Naive B cell (primary cell): ENCODE data around the gene MFAP5. TPM values are rescaled to one million over a fixed set of nuclear protein-coding genes. Genes with fewer than 3 reads are reported as not detected.

Experiments used
- ATAC-seq, 2 donors: fragments of 150-1000 bp; cut with Tn5 transposase; 2 replicates each; pipeline ENCODE4 v1.10.0; 2021; ENCODE audit warnings: low read depth in 2 of 2, mild to moderate bottlenecking in 2 of 2, moderate library complexity in 2 of 2
- DNase-seq: peaks from one replicate; pipeline ENCODE4 v3.0.0; 2022
- H3K27ac Mint-ChIP-seq, 6 donors: one replicate each; pipeline ENCODE4 v1.8.0; 2020 to 2022; ENCODE audit warnings: mild to moderate bottlenecking in 6 of 6, mixed read lengths in 6 of 6, moderate library complexity in 5 of 6, inconsistent platforms in 2 of 6
- H3K27me3 Mint-ChIP-seq, 3 donors: one replicate each; pipeline ENCODE4 v1.8.0; 2021 to 2022; ENCODE audit warnings: mixed read lengths in 3 of 3, mild to moderate bottlenecking in 1 of 3
- H3K36me3 Mint-ChIP-seq, 2 donors: one replicate each; pipeline ENCODE4 v1.8.0; 2020 to 2022; ENCODE audit warnings: mixed read lengths in 2 of 2, inconsistent platforms in 1 of 2, mild to moderate bottlenecking in 1 of 2
- H3K4me1 Mint-ChIP-seq, 3 donors: one replicate each; pipeline ENCODE4 v1.8.0; 2020 to 2022; ENCODE audit warnings: mixed read lengths in 3 of 3, inconsistent platforms in 1 of 3, mild to moderate bottlenecking in 1 of 3, moderate library complexity in 1 of 3
- H3K4me3 Mint-ChIP-seq, 8 donors: one replicate each; pipeline ENCODE4 v1.8.0; 2020 to 2022; ENCODE audit warnings: mild to moderate bottlenecking in 8 of 8, mixed read lengths in 8 of 8, moderate library complexity in 8 of 8, inconsistent platforms in 2 of 8
- H3K9me3 Mint-ChIP-seq, 7 donors: one replicate each; pipeline ENCODE4 v1.8.0; 2020 to 2022; ENCODE audit warnings: mixed read lengths in 7 of 7, mild to moderate bottlenecking in 5 of 7, inconsistent platforms in 2 of 7, moderate library complexity in 1 of 7
- polyA plus RNA-seq, 6 donors: library from polyadenylated mRNA; unstranded; fragments of 300-500 nt; fragmentation: Illumina TruSeq; gene quantifications; one replicate each; pipeline ENCODE4 v1.2.3, GENCODE V29; 2021; ENCODE audit warnings: low read depth in 6 of 6

MFAP5 gene, protein sequence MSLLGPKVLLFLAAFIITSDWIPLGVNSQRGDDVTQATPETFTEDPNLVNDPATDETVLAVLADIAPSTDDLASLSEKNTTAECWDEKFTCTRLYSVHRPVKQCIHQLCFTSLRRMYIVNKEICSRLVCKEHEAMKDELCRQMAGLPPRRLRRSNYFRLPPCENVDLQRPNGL
- polyA plus RNA-seq = not detected

GRCh38 chr12:8662593-8662992, at the start of gene MFAP5:
Gene MFAP5, minus strand, starts transcription at chr12:8662826. Its CDS starts 722 bp downstream, at chr12:8662104.
- Mint-ChIP-seq H3K9me3 (no peaks in the 10 kb centered on the region), H3K27ac (peak within 1 kb of the TSS in 1 of 6 donors; percentile 53), H3K36me3 (no peaks in the 10 kb centered on the region)

GRCh38 chr12:8709124-8709830, 46.7 kb upstream of the MFAP5 start:
- H3K4me1 Mint-ChIP-seq = peaks cover 7 to 25% (median 18%) of the 10 kb centered on the region in 3 donors
- no peaks in the 10 kb centered on the region for H3K27me3 Mint-ChIP-seq
- peak overlapping the region in 4 of 6 donors; percentile 23 to 63 (median 51) for H3K27ac Mint-ChIP-seq
- H3K9me3 Mint-ChIP-seq = no peaks in the 10 kb centered on the region
- ATAC-seq = peak; percentile 70 to 79
- DNase-seq = peak; percentile 27
- no peaks in the 10 kb centered on the region for H3K36me3 Mint-ChIP-seq
- H3K4me3 Mint-ChIP-seq = peak overlapping the region; percentile 53 to 88 (median 76)

More at GRCh38 chr12:8662593-8662992, at the start of gene MFAP5:
- Mint-ChIP-seq H3K4me3 (no peak within 1 kb of the TSS), H3K4me1 (peaks cover 5 to 7% (median 5%) of the 10 kb centered on the region in 3 donors), H3K27me3 (peaks cover 0 to 8% (median 5%) of the 10 kb centered on the region in 3 donors)
- ATAC-seq (no peak), DNase-seq (no peak)

- ATAC-seq = no peak
- H3K4me1 Mint-ChIP-seq = peaks cover 16 to 27% (median 26%) of the 10 kb centered on the region in 3 donors
- no peak overlapping the region for H3K27ac Mint-ChIP-seq
- H3K9me3 Mint-ChIP-seq = no peaks in the 10 kb centered on the region
- H3K4me3 Mint-ChIP-seq = peak overlapping the region in 1 of 8 donors; percentile 48
- H3K27me3 Mint-ChIP-seq = no peaks in the 10 kb centered on the region
- DNase-seq = no peak
- no peaks in the 10 kb centered on the region for H3K36me3 Mint-ChIP-seq
Measured at GRCh38 chr12:8702159-8702558, 39.5 kb upstream of the MFAP5 start.

GRCh38 chr12:8701046-8701660, 38.5 kb upstream of the MFAP5 start:
- peak overlapping the region in 2 of 8 donors; percentile 12 to 61 for H3K4me3 Mint-ChIP-seq
- peak overlapping the region in 1 of 6 donors; percentile 61 for H3K27ac Mint-ChIP-seq

GRCh38 chr12:8699714-8700113, 37.1 kb upstream of the MFAP5 start:
- DNase-seq (no peak), ATAC-seq (no peak)
- Mint-ChIP-seq H3K27me3 (no peaks in the 10 kb centered on the region), H3K27ac (peak overlapping the region; percentile 26 to 97 (median 76)), H3K4me1 (peaks cover 24 to 44% (median 29%) of the 10 kb centered on the region in 3 donors), H3K4me3 (peak overlapping the region; percentile 63 to 91 (median 78)), H3K36me3 (no peaks in the 10 kb centered on the region), H3K9me3 (no peaks in the 10 kb centered on the region)

More at GRCh38 chr12:8701046-8701660, 38.5 kb upstream of the MFAP5 start:
- DNase-seq (no peak), ATAC-seq (no peak)
- Mint-ChIP-seq H3K27me3 (no peaks in the 10 kb centered on the region), H3K9me3 (no peaks in the 10 kb centered on the region), H3K36me3 (no peaks in the 10 kb centered on the region), H3K4me1 (peaks cover 24 to 36% (median 29%) of the 10 kb centered on the region in 3 donors)

DNA sequence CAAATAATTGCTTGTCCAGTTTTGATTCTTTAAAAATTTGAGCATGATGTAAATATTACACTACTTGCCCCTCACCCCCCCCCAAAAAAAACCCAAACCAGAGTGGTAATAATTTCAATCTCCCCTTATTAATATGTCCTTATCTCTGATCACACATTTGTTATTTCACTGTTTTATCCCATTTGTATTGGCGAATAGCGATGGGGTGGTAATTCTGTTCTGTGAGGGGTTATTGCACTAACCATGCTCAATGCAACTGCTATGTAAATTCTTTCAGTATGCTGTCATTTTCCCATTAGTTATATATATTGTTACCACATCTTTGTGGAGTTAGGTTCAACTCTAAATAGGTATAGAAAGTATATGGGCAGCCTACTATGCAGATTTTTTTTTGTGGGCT, 36.3 kb upstream of the MFAP5 start:
- H3K27ac Mint-ChIP-seq = peak overlapping the region; percentile 59 to 94 (median 91)
- peaks cover 24 to 44% (median 29%) of the 10 kb centered on the region in 3 donors for H3K4me1 Mint-ChIP-seq

GRCh38 chr12:8698132-8698851, 35.7 kb upstream of the MFAP5 start:
- H3K4me3 Mint-ChIP-seq = peak overlapping the region; percentile 84 to 98 (median 94)
- H3K27ac Mint-ChIP-seq = peak overlapping the region; percentile 89 to 99 (median 96)
- peaks cover 24 to 46% (median 31%) of the 10 kb centered on the region in 3 donors for H3K4me1 Mint-ChIP-seq
- ATAC-seq = peak; percentile 71 to 73
- peak; percentile 74 for DNase-seq
- H3K9me3 Mint-ChIP-seq = no peaks in the 10 kb centered on the region
- no peaks in the 10 kb centered on the region for H3K36me3 Mint-ChIP-seq
- no peaks in the 10 kb centered on the region for H3K27me3 Mint-ChIP-seq

More for the DNA sequence above, 36.3 kb upstream of the MFAP5 start:
- H3K9me3 Mint-ChIP-seq = no peaks in the 10 kb centered on the region
- peak overlapping the region; percentile 84 to 98 (median 92) for H3K4me3 Mint-ChIP-seq
- DNase-seq (no peak), ATAC-seq (no peak)
- no peaks in the 10 kb centered on the region for H3K36me3 Mint-ChIP-seq
- H3K27me3 Mint-ChIP-seq = no peaks in the 10 kb centered on the region

DNA sequence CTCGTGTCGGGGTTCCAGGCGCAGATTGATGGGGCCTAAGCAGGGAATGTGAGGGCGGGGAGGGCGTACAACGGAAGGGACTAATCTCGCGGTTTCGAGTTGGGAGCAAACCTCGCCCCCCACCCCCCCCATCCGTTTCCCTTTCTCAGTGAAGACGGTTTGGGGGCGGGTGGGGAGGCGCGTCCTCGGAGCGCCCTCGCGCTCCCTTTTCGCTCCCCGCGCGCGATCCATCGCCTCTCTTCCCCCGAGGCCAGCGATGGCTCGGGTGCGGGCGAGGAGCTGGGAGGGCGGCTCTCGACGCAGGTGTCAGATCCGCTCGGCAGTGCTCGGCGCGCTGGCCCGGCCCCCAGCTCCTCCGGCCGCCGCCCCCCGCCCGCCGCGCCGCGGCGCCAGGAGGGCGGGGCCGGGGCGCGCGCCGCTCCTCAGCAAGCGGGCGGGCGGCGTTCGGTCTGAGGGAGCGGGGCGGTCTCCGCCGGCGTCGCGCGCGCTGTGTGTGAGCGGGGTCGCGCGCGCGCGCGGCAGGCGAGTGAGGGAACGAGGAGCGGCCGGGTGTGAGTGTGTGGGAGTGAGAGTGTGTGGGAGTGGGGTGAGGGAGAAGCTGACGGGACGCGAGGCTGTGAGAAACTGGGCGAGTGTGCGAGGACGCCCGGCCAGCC, 35.0 kb upstream of the MFAP5 start, which contains the start of gene RIMKLB:
Gene RIMKLB (plus strand): TSS at position 516 of the 656 bp plus-strand sequence. CDS start 15,876 bp downstream, outside the sequence.
- Mint-ChIP-seq H3K27ac (peak within 1 kb of the TSS; percentile 92 to 99 (median 96)), H3K4me3 (peak within 1 kb of the TSS; percentile 84 to 98 (median 94)), H3K27me3 (no peaks in the 10 kb centered on the region), H3K4me1 (peaks cover 30 to 53% (median 38%) of the 10 kb centered on the region in 3 donors), H3K9me3 (no peaks in the 10 kb centered on the region), H3K36me3 (no peaks in the 10 kb centered on the region)
- peak; percentile 73 to 76 for ATAC-seq
- DNase-seq = peak; percentile 74

GRCh38 chr12:8697120-8697475, 34.5 kb upstream of the MFAP5 start:
- ATAC-seq = peak; percentile 4 to 5
- H3K27ac Mint-ChIP-seq = peak overlapping the region; percentile 61 to 97 (median 94)
- no peaks in the 10 kb centered on the region for H3K9me3 Mint-ChIP-seq
- H3K4me1 Mint-ChIP-seq = peaks cover 32 to 58% (median 43%) of the 10 kb centered on the region in 3 donors
- H3K27me3 Mint-ChIP-seq = no peaks in the 10 kb centered on the region
- no peaks in the 10 kb centered on the region for H3K36me3 Mint-ChIP-seq
- DNase-seq = no peak
- H3K4me3 Mint-ChIP-seq = peak overlapping the region; percentile 84 to 98 (median 94)

- Mint-ChIP-seq H3K4me1 (peaks cover 32 to 58% (median 45%) of the 10 kb centered on the region in 3 donors), H3K27me3 (no peaks in the 10 kb centered on the region), H3K4me3 (peak overlapping the region; percentile 84 to 98 (median 94)), H3K27ac (peak overlapping the region; percentile 61 to 97 (median 94)), H3K36me3 (no peaks in the 10 kb centered on the region), H3K9me3 (no peaks in the 10 kb centered on the region)
- DNase-seq (no peak), ATAC-seq (no peak)
Measured at GRCh38 chr12:8696442-8697090, 33.9 kb upstream of the MFAP5 start.

GRCh38 chr12:8695116-8695515, 32.5 kb upstream of the MFAP5 start:
- DNase-seq (no peak), ATAC-seq (no peak)
- H3K27ac Mint-ChIP-seq = no peak overlapping the region
- H3K4me1 Mint-ChIP-seq = peaks cover 29 to 48% (median 40%) of the 10 kb centered on the region in 3 donors
- H3K9me3 Mint-ChIP-seq = no peaks in the 10 kb centered on the region
- H3K36me3 Mint-ChIP-seq = no peaks in the 10 kb centered on the region
- peak overlapping the region in 3 of 8 donors; percentile 32 to 53 (median 36) for H3K4me3 Mint-ChIP-seq
- peaks cover 0 to 2% (median 1%) of the 10 kb centered on the region in 3 donors for H3K27me3 Mint-ChIP-seq

GRCh38 chr12:8692573-8692972, 29.9 kb upstream of the MFAP5 start:
- no peaks in the 10 kb centered on the region for H3K9me3 Mint-ChIP-seq
- peak overlapping the region in 3 of 6 donors; percentile 35 to 80 (median 76) for H3K27ac Mint-ChIP-seq
- DNase-seq = no peak
- no peaks in the 10 kb centered on the region for H3K36me3 Mint-ChIP-seq
- peak; percentile 15 to 19 for ATAC-seq
- H3K4me3 Mint-ChIP-seq = peak overlapping the region in 5 of 8 donors; percentile 10 to 75 (median 46)
- H3K27me3 Mint-ChIP-seq = peaks cover 0 to 9% (median 5%) of the 10 kb centered on the region in 3 donors
- peaks cover 16 to 35% (median 24%) of the 10 kb centered on the region in 3 donors for H3K4me1 Mint-ChIP-seq
